ENCODE data around the gene LSAMP.

The LSAMP gene

GRCh38 chr3:116429479-116430269 is 15.6 kb downstream of the LSAMP start:
- no peak for DNase-seq

DNA sequence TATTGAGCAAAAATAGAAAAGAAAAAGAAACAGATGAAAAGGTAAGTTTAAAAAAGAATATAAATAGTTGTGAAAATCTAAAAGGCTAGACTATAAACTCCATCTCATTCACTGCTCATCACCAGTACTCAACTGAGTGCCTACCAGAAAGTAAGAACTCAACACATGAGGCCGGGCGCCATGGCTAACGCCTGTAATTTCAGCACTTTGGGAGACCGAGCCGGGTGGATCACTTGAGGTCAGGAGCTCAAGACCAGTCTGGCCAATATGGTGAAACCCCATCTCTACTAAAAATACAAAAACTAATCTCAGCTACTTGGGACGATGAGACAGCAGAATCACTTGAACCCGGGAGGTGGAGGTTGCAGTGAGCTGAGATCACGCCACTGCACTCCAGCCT is 19.3 kb downstream of the LSAMP start:
- DNase-seq = no peak

DNA sequence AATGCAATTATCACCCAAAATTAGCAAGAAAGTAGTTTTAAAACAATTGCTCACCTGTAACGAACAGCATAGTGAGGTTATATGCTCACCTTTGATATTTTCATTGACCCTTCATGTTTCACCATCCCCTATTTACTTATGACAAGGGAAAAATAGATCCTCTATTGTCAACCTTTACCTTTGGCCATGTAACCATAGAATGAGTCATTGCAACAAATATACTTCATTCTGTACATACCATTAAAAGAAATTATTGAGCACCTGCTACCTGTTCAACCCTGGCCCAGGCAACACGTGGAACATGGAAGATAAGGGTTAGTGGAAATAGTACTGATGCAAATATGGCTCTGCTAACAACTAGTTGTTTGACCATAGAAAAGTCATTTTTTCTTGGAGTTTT is 20.2 kb downstream of the LSAMP start:
- no peak for DNase-seq

GRCh38 chr3:116423945-116424344 is 21.3 kb downstream of the LSAMP start:
- DNase-seq = no peak

- peak in 1 of 2 experiments; percentile 5 for DNase-seq
These were observed 21.9 kb downstream of the LSAMP start for GRCh38 chr3:116423374-116423773.

- DNase-seq = no peak
These were observed 28.1 kb downstream of the LSAMP start for GRCh38 chr3:116417151-116417550.

DNA sequence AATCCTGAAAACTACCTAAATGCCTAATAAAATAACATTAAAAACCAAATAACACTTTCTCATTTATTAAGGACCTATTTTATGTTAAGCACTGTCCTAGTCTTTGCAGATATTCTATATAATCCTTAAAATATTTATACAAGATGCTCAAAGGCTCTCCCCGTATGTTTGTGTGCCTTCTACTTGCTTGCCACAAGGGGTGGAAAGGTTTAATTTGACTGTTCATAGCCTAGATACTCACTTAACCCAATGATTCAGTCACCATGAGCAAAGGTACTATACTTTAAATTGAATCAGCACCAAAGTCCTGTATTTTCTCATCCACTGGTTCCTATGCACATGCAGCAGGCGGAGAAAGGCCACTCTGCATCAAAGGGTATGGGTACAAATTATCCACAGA is 32.0 kb downstream of the LSAMP start:
- DNase-seq = no peak

- no peak for DNase-seq
These were observed 36.8 kb downstream of the LSAMP start for GRCh38 chr3:116408473-116408872.

DNA sequence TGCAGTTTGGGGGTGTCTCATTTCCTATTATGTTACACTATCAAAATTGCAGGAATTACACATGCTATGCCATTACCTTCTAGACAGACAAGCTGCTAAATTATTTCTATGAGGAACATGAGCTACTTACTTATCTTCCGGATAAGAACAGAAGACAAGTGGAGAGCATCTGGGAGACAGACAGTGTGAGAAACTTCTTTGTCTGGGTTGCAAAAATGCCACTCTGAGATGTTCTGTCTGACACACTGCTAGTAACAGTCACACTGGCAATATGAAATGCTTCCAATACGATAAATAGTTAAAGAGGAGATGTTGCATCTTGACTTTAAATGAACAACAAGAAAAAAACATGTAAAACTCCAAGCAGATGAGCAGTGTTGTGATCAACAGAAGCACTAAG is 40.1 kb downstream of the LSAMP start:
- DNase-seq = no peak

- DNase-seq = no peak
These were observed 45.5 kb downstream of the LSAMP start for GRCh38 chr3:116399701-116400226.

- no peak for DNase-seq
These were observed 50.9 kb downstream of the LSAMP start for GRCh38 chr3:116394365-116394764.

GRCh38 chr3:116393199-116393598 is 52.1 kb downstream of the LSAMP start:
- DNase-seq = no peak

DNA sequence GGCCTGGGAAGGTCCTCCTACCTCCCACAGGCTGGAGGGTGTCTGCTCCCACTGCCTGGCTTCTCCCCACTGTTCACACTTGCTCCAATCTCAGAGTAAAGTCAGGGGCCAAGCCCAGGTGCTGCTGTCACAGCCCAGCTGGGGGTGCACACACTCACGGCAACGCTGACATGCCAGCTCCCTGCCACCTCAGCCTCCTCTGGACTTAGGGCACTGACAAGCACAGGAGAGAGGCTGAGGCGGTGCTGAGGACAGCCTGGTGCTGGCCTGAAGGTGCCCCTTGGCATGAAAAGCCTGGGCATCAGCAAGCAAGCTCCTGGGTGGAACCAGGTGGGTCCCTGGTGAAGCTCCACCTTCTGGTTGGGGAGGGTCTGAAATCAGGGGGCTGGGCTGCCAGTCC is 53.0 kb downstream of the LSAMP start:
- no peak for DNase-seq

GRCh38 chr3:116391296-116392201 is 53.7 kb downstream of the LSAMP start:
- DNase-seq = no peak

GRCh38 chr3:116390318-116390717 is 55.0 kb downstream of the LSAMP start:
- no peak for DNase-seq

DNA sequence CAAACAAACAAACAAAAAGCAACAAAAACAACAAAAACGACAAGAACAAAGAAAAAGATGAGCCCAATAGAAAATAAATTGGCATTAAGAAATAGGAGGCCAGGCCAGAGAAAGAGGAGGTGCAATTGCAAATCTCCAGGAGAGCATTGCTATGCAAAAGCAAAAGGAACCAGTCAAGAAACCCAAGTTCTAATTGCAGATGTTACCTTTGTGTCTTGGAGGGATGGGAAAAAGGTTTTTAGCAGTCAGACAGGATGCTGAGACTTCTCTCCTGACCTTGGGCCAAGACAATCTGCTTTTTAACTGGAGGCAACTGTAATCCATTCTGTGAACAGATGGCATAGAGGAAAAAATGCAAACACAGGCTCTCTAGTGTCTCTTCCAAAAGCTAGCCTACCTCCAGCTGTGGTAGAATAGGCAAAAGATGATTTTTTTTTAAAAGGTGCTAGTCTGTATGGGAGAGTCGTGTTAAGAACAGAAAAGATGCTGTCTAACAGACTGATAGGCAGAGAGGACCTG is 56.4 kb downstream of the LSAMP start:
- DNase-seq = no peak

DNA sequence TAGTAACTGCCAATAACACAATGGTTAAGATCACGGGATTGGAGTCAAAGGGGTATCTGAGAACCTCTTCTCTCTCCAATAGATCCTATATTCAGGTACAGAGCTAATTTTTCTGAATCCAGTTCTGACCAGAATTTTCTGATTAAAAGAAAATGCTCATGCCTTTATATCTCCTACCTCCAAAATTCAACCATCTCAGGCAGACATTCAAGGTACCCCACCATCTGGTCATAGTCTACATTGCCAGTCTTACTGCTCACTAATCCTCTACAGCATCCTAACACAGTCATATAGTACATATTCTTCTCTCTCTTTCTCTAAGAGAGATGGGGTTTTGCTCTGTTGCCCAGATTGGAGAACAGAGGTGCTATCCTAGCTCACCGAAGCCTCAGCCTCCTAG is 59.1 kb downstream of the LSAMP start:
- DNase-seq = no peak

GRCh38 chr3:116384717-116385116 is 60.6 kb downstream of the LSAMP start:
- no peak for DNase-seq

DNA sequence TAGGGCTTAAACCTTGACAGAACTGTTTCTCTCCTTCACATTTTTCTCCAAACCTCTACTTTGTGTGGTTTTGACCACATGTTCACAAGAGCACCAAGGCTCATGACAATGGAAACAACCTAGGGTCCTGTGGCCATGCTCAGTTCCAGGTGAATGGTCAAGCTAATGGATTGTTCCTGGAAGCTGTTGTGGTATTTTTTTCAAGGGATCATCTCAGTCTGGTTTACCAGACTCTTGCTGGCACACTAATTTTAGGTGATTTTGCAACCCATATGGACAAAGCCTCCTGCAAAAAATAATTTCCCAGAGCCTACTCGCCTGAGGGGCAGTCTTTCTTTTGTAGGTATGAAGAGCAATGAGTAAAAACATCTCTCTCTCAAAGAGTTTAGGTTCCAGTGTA is 67.2 kb downstream of the LSAMP start:
- no peak for DNase-seq

DNA sequence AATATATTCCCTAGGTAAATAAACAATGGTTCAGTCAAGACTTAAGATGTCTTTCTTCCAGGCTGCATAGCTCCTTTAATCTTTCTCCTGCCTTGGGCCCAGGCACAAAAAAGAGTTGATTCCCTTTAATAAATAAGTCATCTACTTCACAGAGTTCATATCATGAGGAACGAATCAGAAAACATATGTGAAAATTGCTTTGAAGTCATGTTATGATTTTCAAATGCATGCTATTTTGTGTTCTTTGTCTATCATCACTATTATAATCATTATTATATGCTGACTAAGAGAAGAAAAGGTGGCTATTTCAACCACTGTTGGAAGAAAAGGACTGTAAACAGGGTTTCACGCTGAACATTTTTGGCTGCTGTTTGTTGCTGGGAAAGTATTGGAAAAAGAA is 70.4 kb downstream of the LSAMP start:
- DNase-seq = no peak

DNA sequence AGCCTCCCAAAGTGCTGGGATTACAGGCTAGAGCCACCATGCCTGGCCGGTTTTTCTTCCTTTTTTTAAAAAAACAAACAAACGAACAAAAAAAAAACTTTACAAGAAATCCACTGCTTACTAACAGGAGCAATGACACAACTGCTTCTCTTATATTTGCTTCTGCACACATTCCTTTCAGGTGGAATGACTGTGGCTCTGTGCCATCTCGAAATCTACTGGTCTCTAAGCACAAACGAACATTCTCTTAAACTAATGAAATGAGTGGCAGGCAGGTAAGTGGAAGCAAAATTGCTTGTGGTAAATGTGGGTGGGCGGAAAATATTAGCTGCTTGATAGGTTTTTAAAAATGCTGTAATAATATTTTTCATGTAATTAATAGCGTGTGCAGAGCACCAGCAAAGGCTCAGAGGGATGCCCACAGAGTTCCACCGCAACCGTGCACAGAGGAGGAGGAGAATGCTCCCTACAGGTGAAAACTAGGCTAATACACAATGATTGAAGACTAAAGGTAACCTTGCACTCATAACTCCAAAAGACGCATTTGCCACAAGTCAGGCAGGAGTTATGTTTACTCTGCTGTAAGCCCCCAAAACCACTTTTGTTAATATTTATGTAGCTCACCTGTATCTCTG is 77.4 kb downstream of the LSAMP start:
- DNase-seq = no peak

DNA sequence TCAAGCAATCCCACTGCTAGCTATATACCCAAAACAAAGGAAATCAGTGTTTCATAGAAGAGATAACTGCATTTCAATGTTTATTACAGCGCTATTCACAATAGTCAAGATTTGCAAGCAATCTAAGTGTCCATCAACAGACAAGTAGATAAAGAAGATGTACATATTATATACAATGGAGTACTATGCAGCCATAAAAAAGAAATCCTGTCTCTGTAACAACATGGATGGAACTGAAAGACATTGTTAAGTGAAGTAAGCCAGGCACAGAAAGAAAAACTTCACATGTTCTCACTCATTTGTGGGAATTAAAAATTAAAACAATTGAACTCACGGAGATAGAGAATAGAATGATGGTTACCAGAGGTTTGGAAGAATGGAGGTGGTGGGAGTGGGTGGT is 89.2 kb downstream of the LSAMP start:
- DNase-seq = no peak

DNA sequence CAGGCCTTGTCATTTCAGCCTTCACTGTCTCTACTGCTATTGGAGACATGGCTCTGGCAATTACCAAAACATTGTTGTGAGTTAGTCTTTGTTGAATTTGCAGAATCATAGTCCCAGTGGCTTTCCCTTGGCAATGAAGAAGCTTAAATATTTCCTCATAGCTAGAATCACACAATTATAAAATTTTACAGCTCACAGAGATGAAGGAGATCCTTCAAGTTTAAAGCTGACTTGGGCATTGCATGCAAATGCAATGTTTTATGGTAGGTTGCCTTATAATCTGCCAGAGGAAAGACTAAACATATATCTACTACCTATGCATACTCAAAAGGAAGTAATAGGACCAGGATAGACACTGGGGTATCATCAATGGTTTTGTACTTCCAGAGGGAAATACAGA is 90.9 kb downstream of the LSAMP start:
- DNase-seq = no peak
